HFF-Myc (cell line): Measurements from ENCODE around the gene KATNB1.
"Not testable (repeated sequence)": the region's sequence is repeated elsewhere in the genome, so short reads cannot be mapped to it uniquely, and the experiment has no call there.

ENCODE experiments used
- DNase-seq: peaks from one replicate; pipeline ENCODE4 v3.0.0-alpha.2; 2011; ENCODE audit warnings: low read depth; ENCODE audit errors: extremely low read depth
- H3K4me3 ChIP-seq: replicated peaks from 2 replicates; pipeline ENCODE4 v1.5.1; 2011; ENCODE audit warnings: low read depth, mild to moderate bottlenecking, control low read depth, low read length
- TF ChIP-seq, protein P1 (sequence below): IDR thresholded peaks from 2 replicates; pipeline ENCODE4 v1.5.1; 2012; ENCODE audit warnings: mild to moderate bottlenecking, low read depth, low read length, control low read depth; ENCODE audit errors: missing control alignments

KATNB1 gene

DNA sequence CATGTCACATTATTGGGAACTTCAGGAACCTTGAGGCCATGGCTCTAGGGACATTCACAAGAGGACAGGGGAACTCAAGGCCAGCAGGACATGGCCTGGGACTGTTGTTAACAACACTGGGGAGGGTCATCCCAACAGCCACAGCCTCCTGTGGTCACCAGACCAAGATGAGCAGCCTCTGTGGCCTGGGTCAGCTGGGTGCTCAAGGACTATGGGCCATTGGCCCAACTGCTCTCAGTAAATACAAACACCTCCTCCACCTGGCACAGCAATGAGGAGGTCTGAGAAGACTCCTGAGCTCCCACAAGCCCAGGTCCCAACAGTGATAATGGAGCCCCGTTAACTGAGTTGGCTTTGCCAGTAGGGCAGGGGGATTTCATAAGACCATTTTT is 45.8 kb downstream of the KATNB1 start:
- TF ChIP-seq, protein P1, sequence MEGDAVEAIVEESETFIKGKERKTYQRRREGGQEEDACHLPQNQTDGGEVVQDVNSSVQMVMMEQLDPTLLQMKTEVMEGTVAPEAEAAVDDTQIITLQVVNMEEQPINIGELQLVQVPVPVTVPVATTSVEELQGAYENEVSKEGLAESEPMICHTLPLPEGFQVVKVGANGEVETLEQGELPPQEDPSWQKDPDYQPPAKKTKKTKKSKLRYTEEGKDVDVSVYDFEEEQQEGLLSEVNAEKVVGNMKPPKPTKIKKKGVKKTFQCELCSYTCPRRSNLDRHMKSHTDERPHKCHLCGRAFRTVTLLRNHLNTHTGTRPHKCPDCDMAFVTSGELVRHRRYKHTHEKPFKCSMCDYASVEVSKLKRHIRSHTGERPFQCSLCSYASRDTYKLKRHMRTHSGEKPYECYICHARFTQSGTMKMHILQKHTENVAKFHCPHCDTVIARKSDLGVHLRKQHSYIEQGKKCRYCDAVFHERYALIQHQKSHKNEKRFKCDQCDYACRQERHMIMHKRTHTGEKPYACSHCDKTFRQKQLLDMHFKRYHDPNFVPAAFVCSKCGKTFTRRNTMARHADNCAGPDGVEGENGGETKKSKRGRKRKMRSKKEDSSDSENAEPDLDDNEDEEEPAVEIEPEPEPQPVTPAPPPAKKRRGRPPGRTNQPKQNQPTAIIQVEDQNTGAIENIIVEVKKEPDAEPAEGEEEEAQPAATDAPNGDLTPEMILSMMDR: no peak
- H3K4me3 ChIP-seq: no peak overlapping the region
- DNase-seq: no peak

DNA sequence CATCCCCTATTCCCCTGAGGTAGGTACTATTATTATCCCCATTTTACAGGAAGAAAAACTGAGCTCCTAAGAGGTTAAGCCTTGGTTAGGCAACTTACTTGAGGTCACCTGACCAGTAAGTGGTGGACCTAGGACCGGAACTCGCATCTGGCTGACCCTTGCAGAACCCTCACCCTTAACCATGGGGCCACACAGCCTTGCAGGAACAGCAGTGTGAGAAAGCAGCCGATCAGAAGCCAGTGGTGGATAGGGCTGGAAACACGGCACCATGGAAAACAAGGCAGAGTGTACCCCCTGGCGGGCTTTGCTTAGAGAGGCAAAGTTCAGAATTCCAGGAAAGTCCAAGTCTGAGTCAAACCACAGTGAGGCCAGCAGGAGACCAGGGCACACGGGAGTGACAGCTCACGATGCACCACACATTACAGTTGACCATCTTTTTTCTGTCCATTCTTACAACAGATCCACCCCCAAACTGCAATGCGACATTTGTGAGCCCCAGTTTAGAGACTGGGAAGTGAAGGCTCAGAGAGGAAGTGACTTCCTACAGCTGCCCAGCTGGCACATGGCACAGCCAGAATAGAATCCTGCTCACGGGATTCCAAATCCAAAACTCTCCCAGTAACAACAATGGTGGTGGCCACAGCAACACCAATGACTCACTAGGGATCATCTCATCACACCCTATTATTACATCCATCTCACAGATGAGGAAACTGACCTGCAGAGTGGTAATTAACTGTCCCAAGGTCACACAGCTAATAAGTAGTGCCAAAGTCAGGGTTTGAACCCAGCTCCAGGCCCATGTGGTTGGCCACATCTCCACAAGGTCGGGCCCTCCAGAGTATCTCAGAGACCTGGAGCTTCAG is 46.4 kb downstream of the KATNB1 start:
- no peak overlapping the region for H3K4me3 ChIP-seq
- TF ChIP-seq, protein P1: no peak
- DNase-seq: no peak

DNA sequence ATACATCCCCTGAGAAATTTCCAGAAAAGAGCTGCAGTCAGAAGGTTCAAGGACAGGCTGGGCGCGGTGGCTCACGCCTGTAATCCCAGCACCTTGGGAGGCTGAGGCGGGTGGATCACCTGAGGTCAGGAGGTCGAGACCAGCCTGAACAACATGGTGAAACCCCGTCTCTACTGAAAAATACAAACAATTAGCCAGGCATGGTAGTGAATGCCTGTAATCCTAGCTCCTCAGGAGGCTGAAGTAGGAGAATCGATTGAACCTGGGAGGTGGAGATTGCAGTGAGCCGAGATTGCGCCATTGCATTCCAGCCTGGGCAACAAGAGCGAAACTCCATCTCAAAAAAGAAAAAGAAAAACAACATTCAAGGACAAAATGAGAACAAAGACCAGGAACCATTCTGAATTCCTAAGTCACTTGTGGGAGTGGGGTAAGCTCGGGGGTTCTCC is 47.1 kb downstream of the KATNB1 start:
- DNase-seq, H3K4me3 ChIP-seq: not testable (repeated sequence)

- no peak for DNase-seq
- TF ChIP-seq, protein P1: no peak
- H3K4me3 ChIP-seq: no peak overlapping the region
Observed at GRCh38 chr16:57783116-57783515, 47.5 kb downstream of the KATNB1 start.

- H3K4me3 ChIP-seq: no peak overlapping the region
- TF ChIP-seq, protein P1: no peak
Observed at GRCh38 chr16:57783883-57784282, 48.3 kb downstream of the KATNB1 start.

DNA sequence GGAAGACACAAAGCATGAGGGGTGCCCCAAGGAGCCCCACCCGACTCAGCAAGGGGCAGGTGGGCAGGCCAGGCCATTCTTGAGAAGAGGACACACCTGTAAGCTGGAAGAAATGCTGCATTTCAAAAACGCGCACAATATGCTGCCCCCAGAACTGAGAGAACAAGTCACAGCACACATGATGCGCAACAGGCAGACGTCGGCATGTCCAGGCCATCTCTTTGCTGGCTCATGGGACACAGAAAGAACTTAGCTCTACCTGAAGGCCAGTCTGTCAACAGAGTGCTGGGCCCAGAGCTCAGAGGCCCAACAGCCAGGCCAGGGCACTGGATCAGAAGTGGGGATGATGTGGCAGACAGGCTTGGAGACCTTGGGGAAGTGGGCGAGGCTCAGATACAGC is 48.8 kb downstream of the KATNB1 start:
- TF ChIP-seq, protein P1: no peak
- no peak for DNase-seq
- H3K4me3 ChIP-seq: no peak overlapping the region

More at GRCh38 chr16:57783883-57784282, 48.3 kb downstream of the KATNB1 start:
- DNase-seq: no peak

- TF ChIP-seq, protein P1: no peak
- H3K4me3 ChIP-seq: no peak overlapping the region
- no peak for DNase-seq
Observed at GRCh38 chr16:57785385-57785784, 49.8 kb downstream of the KATNB1 start.
